OCI-LY3 (cell line): ENCODE data around the gene GRID1.

Experiments
- H2AFZ ChIP-seq: fragments of 200-600, 300-600 bp; shearing (Covaris generic); 2 replicates; pipeline ENCODE4 v1.6.0; 2014; ENCODE audit warnings: antibody characterized with exemption, low read depth, low read length
- H3K27ac ChIP-seq: fragments of 200-600, 300-600 bp; sonication (generic); 2 replicates; pipeline ENCODE4 v1.5.1; 2014; ENCODE audit warnings: mild to moderate bottlenecking, low read length, moderate library complexity, mixed read lengths
- H3K27me3 ChIP-seq: fragments of 200-600, 300-600 bp; sonication (generic); 2 replicates; pipeline ENCODE4 v1.6.1; 2014; ENCODE audit warnings: low read depth, low read length, mixed read lengths
- H3K36me3 ChIP-seq: fragments of 200-600, 300-600 bp; sonication (generic); replicated peaks from 2 replicates; pipeline ENCODE3; 2014; ENCODE audit warnings: low read depth, low read length, mixed read lengths
- H3K4me1 ChIP-seq: fragments of 300-600, 200-600 bp; sonication (generic); 2 replicates; pipeline ENCODE4 v1.6.1; 2014; ENCODE audit warnings: low read length, mixed read lengths
- H3K4me2 ChIP-seq: fragments of 200-600, 300-600 bp; sonication (generic); 2 replicates; pipeline ENCODE4 v1.6.1; 2014; ENCODE audit warnings: low read length, mixed read lengths
- H3K4me3 ChIP-seq: fragments of 300-600, 200-600 bp; sonication (generic); 2 replicates; pipeline ENCODE4 v1.5.1; 2014; ENCODE audit warnings: antibody characterized with exemption, mild to moderate bottlenecking, low read length, moderate library complexity
- H3K79me2 ChIP-seq: fragments of 300-600, 200-600 bp; shearing (Covaris generic); 2 replicates; pipeline ENCODE4 v1.6.1; 2014; ENCODE audit warnings: mild to moderate bottlenecking, low read length, mixed read lengths
- H3K9ac ChIP-seq: fragments of 300-600, 200-600 bp; shearing (Covaris generic); 2 replicates; pipeline ENCODE4 v1.6.0; 2014; ENCODE audit warnings: mild to moderate bottlenecking, low read length, moderate library complexity
- H3K9me3 ChIP-seq: fragments of 200-600, 300-600 bp; shearing (Covaris generic); 2 replicates; pipeline ENCODE4 v1.6.1; 2014; ENCODE audit warnings: low read length, mixed read lengths; ENCODE audit not compliant: insufficient read depth
- H4K20me1 ChIP-seq: fragments of 200-600, 300-600 bp; sonication (generic); 2 replicates; pipeline ENCODE4 v1.6.1; 2016; ENCODE audit warnings: low read length, mixed read lengths; ENCODE audit not compliant: insufficient read depth
- EZH2phosphoT487 ChIP-seq: fragments of 200-600 bp; shearing (Covaris generic); IDR thresholded peaks from 2 replicates; pipeline ENCODE4 v1.6.1; 2018; ENCODE audit warnings: antibody characterized with exemption, mixed run types, low read depth
- TF ChIP-seq, protein P1 (sequence below): fragments of 200-600, 300-600 bp; sonication (generic); IDR thresholded peaks from 2 replicates; pipeline ENCODE4 v1.5.1; 2014; ENCODE audit warnings: antibody characterized with exemption, low read length, low read depth

GRID1 gene

GRCh38 chr10:85858776-85859515, 507.6 kb downstream of the GRID1 start:
- Histone ChIP-seq H3K27ac (no peak overlapping the region), H2AFZ (no peak overlapping the region), H3K9me3 (no peaks in the 10 kb centered on the region), H4K20me1 (no peaks in the 10 kb centered on the region), H3K79me2 (no peaks in the 10 kb centered on the region), H3K4me1 (no peaks in the 10 kb centered on the region), H3K36me3 (no peaks in the 10 kb centered on the region), H3K4me3 (no peak overlapping the region), H3K9ac (no peak overlapping the region), H3K4me2 (no peak overlapping the region), H3K27me3 (no peaks in the 10 kb centered on the region)
- TF ChIP-seq, protein P1, sequence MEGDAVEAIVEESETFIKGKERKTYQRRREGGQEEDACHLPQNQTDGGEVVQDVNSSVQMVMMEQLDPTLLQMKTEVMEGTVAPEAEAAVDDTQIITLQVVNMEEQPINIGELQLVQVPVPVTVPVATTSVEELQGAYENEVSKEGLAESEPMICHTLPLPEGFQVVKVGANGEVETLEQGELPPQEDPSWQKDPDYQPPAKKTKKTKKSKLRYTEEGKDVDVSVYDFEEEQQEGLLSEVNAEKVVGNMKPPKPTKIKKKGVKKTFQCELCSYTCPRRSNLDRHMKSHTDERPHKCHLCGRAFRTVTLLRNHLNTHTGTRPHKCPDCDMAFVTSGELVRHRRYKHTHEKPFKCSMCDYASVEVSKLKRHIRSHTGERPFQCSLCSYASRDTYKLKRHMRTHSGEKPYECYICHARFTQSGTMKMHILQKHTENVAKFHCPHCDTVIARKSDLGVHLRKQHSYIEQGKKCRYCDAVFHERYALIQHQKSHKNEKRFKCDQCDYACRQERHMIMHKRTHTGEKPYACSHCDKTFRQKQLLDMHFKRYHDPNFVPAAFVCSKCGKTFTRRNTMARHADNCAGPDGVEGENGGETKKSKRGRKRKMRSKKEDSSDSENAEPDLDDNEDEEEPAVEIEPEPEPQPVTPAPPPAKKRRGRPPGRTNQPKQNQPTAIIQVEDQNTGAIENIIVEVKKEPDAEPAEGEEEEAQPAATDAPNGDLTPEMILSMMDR: no peak
- TF ChIP-seq EZH2phosphoT487: no peak

GRCh38 chr10:85857791-85858190, 508.8 kb downstream of the GRID1 start:
- Histone ChIP-seq H3K27ac (no peak overlapping the region), H3K9ac (no peak overlapping the region), H3K27me3 (no peaks in the 10 kb centered on the region), H3K36me3 (no peaks in the 10 kb centered on the region), H3K9me3 (no peaks in the 10 kb centered on the region), H3K79me2 (no peaks in the 10 kb centered on the region), H2AFZ (no peak overlapping the region), H3K4me2 (no peak overlapping the region), H3K4me1 (no peaks in the 10 kb centered on the region), H3K4me3 (no peak overlapping the region), H4K20me1 (no peaks in the 10 kb centered on the region)
- TF ChIP-seq EZH2phosphoT487: no peak
- TF ChIP-seq, protein P1: no peak

- H3K9me3 ChIP-seq: no peaks in the 10 kb centered on the region
- H3K4me3 ChIP-seq: no peak overlapping the region
- no peaks in the 10 kb centered on the region for H3K36me3 ChIP-seq
- no peaks in the 10 kb centered on the region for H3K27me3 ChIP-seq
- H3K9ac ChIP-seq: no peak overlapping the region
- H3K27ac ChIP-seq: no peak overlapping the region
- no peaks in the 10 kb centered on the region for H3K79me2 ChIP-seq
- H4K20me1 ChIP-seq: no peaks in the 10 kb centered on the region
- H3K4me2 ChIP-seq: no peak overlapping the region
- no peak overlapping the region for H2AFZ ChIP-seq
- no peaks in the 10 kb centered on the region for H3K4me1 ChIP-seq
- TF ChIP-seq, protein P1: no peak
- TF ChIP-seq EZH2phosphoT487: no peak
Observed at GRCh38 chr10:85857305-85857704, 509.3 kb downstream of the GRID1 start.

- Histone ChIP-seq H2AFZ (no peak overlapping the region), H3K9me3 (no peaks in the 10 kb centered on the region), H3K36me3 (no peaks in the 10 kb centered on the region), H3K4me2 (no peak overlapping the region), H3K4me1 (no peaks in the 10 kb centered on the region), H3K9ac (no peak overlapping the region), H3K79me2 (no peaks in the 10 kb centered on the region), H3K27me3 (no peaks in the 10 kb centered on the region), H4K20me1 (no peaks in the 10 kb centered on the region), H3K4me3 (no peak overlapping the region), H3K27ac (no peak overlapping the region)
- no peak for TF ChIP-seq EZH2phosphoT487
- TF ChIP-seq, protein P1: no peak
Observed at GRCh38 chr10:85851934-85852333, 514.7 kb downstream of the GRID1 start.
